CD8-positive, alpha-beta memory T cell (primary cell): ENCODE measurements around the gene GRP. TPM values are rescaled to one million over a fixed set of nuclear protein-coding genes. Genes with fewer than 3 reads are reported as not detected.

ENCODE experiments used
- CTCF ChIA-PET: fragments of 350-600 bp; sonication (Branson Sonifier 250); formaldehyde crosslinking; loops from one replicate; lab custom pipeline; 2021; ENCODE audit warnings: antibody characterized with exemption; lab: Charles Lee
- POLR2A ChIA-PET: fragments of 350-600 bp; sonication (Branson Sonifier 250); formaldehyde crosslinking; loops from one replicate; lab custom pipeline; 2021; ENCODE audit warnings: antibody characterized with exemption; lab: Charles Lee
- DNase-seq, 5 donors: peaks; one replicate each; pipeline versions ENCODE4 v3.0.0 to v3.0.0-alpha.2; 2020 to 2022; ENCODE audit warnings: mixed read lengths in 1 of 5
- H3K27ac ChIP-seq: one replicate; pipeline ENCODE4 v1.7.0; 2013; ENCODE audit warnings: low read depth, mild to moderate bottlenecking, low read length, moderate library complexity
- H3K27me3 ChIP-seq: 2 replicates; pipeline ENCODE4 v1.7.0; 2013; ENCODE audit warnings: low read length, mild to moderate bottlenecking; ENCODE audit not compliant: insufficient read depth, poor library complexity, severe bottlenecking
- H3K36me3 ChIP-seq: 2 replicates; pipeline ENCODE4 v1.7.0; 2013; ENCODE audit warnings: mild to moderate bottlenecking, low read length, moderate library complexity; ENCODE audit not compliant: insufficient read depth
- H3K4me1 ChIP-seq: 2 replicates; pipeline ENCODE4 v1.7.0; 2013; ENCODE audit warnings: mild to moderate bottlenecking, low read length, moderate library complexity; ENCODE audit not compliant: insufficient read depth
- H3K4me3 ChIP-seq: 2 replicates; pipeline ENCODE4 v1.7.0; 2013; ENCODE audit warnings: mild to moderate bottlenecking, low read length
- H3K9me3 ChIP-seq: 2 replicates; pipeline ENCODE4 v1.7.0; 2013; ENCODE audit warnings: mild to moderate bottlenecking, low read length
- H3K27ac Mint-ChIP-seq, 8 donors: one replicate each; pipeline ENCODE4 v1.8.0; 2020 to 2021; ENCODE audit warnings: mixed read lengths in 8 of 8, mild to moderate bottlenecking in 6 of 8, inconsistent platforms in 3 of 8, moderate library complexity in 3 of 8
- H3K27me3 Mint-ChIP-seq, 2 donors: one replicate each; pipeline ENCODE4 v1.8.0; 2020 to 2021; ENCODE audit warnings: mixed read lengths in 2 of 2, mild to moderate bottlenecking in 1 of 2, moderate library complexity in 1 of 2
- H3K36me3 Mint-ChIP-seq, 3 donors: one replicate each; pipeline ENCODE4 v1.8.0; 2020 to 2021; ENCODE audit warnings: mixed read lengths in 3 of 3, inconsistent platforms in 1 of 3, mild to moderate bottlenecking in 1 of 3
- H3K4me1 Mint-ChIP-seq, 3 donors: one replicate each; pipeline ENCODE4 v1.8.0; 2020 to 2021; ENCODE audit warnings: mixed read lengths in 3 of 3, inconsistent platforms in 1 of 3, mild to moderate bottlenecking in 1 of 3
- H3K4me3 Mint-ChIP-seq, 7 donors: one replicate each; pipeline ENCODE4 v1.8.0; 2020 to 2021; ENCODE audit warnings: mixed read lengths in 7 of 7, mild to moderate bottlenecking in 6 of 7, moderate library complexity in 4 of 7, inconsistent platforms in 2 of 7
- H3K9me3 Mint-ChIP-seq, 5 donors: one replicate each; pipeline ENCODE4 v1.8.0; 2020 to 2022; ENCODE audit warnings: mixed read lengths in 5 of 5, mild to moderate bottlenecking in 3 of 5, moderate library complexity in 2 of 5, inconsistent platforms in 1 of 5
- polyA plus RNA-seq: library from polyadenylated mRNA; unstranded; fragments of 300-500 nt; fragmentation: Illumina TruSeq; gene quantifications from one replicate; pipeline ENCODE4 v1.2.3, GENCODE V29; 2021
- total RNA-seq, 2 experiments: library from RNA; stranded (reverse); gene quantifications; one replicate each; pipeline ENCODE4 v1.2.3, GENCODE V29; 2021

The GRP gene
- total RNA-seq = not detected
- polyA plus RNA-seq = not detected

GRCh38 chr18:59219672-59220163 lies at the start of gene GRP:
TSS of gene GRP (plus strand) at chr18:59220158. CDS start at chr18:59220266, 108 bp downstream.
- H3K4me3 Mint-ChIP-seq = no peak within 1 kb of the TSS
- peaks cover 0 to 12% (median 4%) of the 10 kb centered on the region in 3 donors for H3K4me1 Mint-ChIP-seq
- peaks cover 0 to 3% (median 0%) of the 10 kb centered on the region in 5 donors for H3K9me3 Mint-ChIP-seq
- Histone ChIP-seq H3K27me3 (peaks cover 12% of the 10 kb centered on the region), H3K27ac (no peak within 1 kb of the TSS), H3K4me1 (no peaks in the 10 kb centered on the region), H3K36me3 (no peaks in the 10 kb centered on the region), H3K4me3 (no peak within 1 kb of the TSS), H3K9me3 (no peaks in the 10 kb centered on the region)
- no peaks in the 10 kb centered on the region for H3K36me3 Mint-ChIP-seq
- H3K27ac Mint-ChIP-seq = peak within 1 kb of the TSS in 1 of 8 donors; percentile 45
- DNase-seq = no peak
- POLR2A ChIA-PET = no interaction called here
- peaks cover 33 to 79% of the 10 kb centered on the region in 2 donors for H3K27me3 Mint-ChIP-seq
- CTCF ChIA-PET = no interaction called here

GRCh38 chr18:59172664-59173249 lies 47.2 kb upstream of the GRP start:
- CTCF ChIA-PET = no interaction called here
- no peak overlapping the region for H3K4me3 ChIP-seq
- no peaks in the 10 kb centered on the region for H3K4me1 ChIP-seq
- H3K36me3 Mint-ChIP-seq = peaks cover 0 to 3% (median 0%) of the 10 kb centered on the region in 3 donors
- no peaks in the 10 kb centered on the region for H3K9me3 ChIP-seq
- no peak overlapping the region for H3K4me3 Mint-ChIP-seq
- peaks cover 20 to 34% (median 24%) of the 10 kb centered on the region in 5 donors for H3K9me3 Mint-ChIP-seq
- DNase-seq = no peak
- H3K4me1 Mint-ChIP-seq = no peaks in the 10 kb centered on the region
- POLR2A ChIA-PET = no interaction called here
- H3K27me3 ChIP-seq = no peaks in the 10 kb centered on the region
- H3K27ac Mint-ChIP-seq = no peak overlapping the region
- H3K27me3 Mint-ChIP-seq = peaks cover 16 to 23% of the 10 kb centered on the region in 2 donors
- no peak overlapping the region for H3K27ac ChIP-seq
- no peaks in the 10 kb centered on the region for H3K36me3 ChIP-seq

- H3K4me3 ChIP-seq = no peak overlapping the region
- no peak overlapping the region for H3K27ac ChIP-seq
- POLR2A ChIA-PET = no interaction called here
- H3K9me3 ChIP-seq = no peaks in the 10 kb centered on the region
- Mint-ChIP-seq H3K27ac (no peak overlapping the region), H3K4me1 (no peaks in the 10 kb centered on the region), H3K4me3 (no peak overlapping the region), H3K36me3 (no peaks in the 10 kb centered on the region), H3K9me3 (peaks cover 12 to 16% (median 14%) of the 10 kb centered on the region in 5 donors), H3K27me3 (peaks cover 14 to 15% of the 10 kb centered on the region in 2 donors)
- no peak for DNase-seq
- H3K4me1 ChIP-seq = no peaks in the 10 kb centered on the region
- H3K27me3 ChIP-seq = no peaks in the 10 kb centered on the region
- CTCF ChIA-PET = no interaction called here
- H3K36me3 ChIP-seq = no peaks in the 10 kb centered on the region
These were observed 42.5 kb upstream of the GRP start for GRCh38 chr18:59177485-59177884.

- H3K27ac Mint-ChIP-seq = no peak overlapping the region
- H3K27me3 Mint-ChIP-seq = peaks cover 23 to 25% of the 10 kb centered on the region in 2 donors
- ChIA-PET CTCF (no interaction called here), POLR2A (no interaction called here)
- H3K4me3 Mint-ChIP-seq = no peak overlapping the region
- H3K36me3 Mint-ChIP-seq = no peaks in the 10 kb centered on the region
- Histone ChIP-seq H3K27me3 (no peaks in the 10 kb centered on the region), H3K4me3 (no peak overlapping the region), H3K27ac (no peak overlapping the region), H3K9me3 (no peaks in the 10 kb centered on the region), H3K4me1 (no peaks in the 10 kb centered on the region), H3K36me3 (no peaks in the 10 kb centered on the region)
- DNase-seq = no peak
- H3K9me3 Mint-ChIP-seq = no peaks in the 10 kb centered on the region
- H3K4me1 Mint-ChIP-seq = no peaks in the 10 kb centered on the region
These were observed 39.7 kb upstream of the GRP start for GRCh38 chr18:59180150-59180845.

- Histone ChIP-seq H3K4me1 (no peaks in the 10 kb centered on the region), H3K27ac (no peak overlapping the region), H3K36me3 (no peaks in the 10 kb centered on the region), H3K4me3 (no peak overlapping the region), H3K27me3 (no peaks in the 10 kb centered on the region), H3K9me3 (no peaks in the 10 kb centered on the region)
- DNase-seq = no peak
- Mint-ChIP-seq H3K4me1 (no peaks in the 10 kb centered on the region), H3K4me3 (no peak overlapping the region), H3K27ac (no peak overlapping the region), H3K27me3 (peaks cover 18 to 21% of the 10 kb centered on the region in 2 donors), H3K36me3 (no peaks in the 10 kb centered on the region), H3K9me3 (no peaks in the 10 kb centered on the region)
- CTCF ChIA-PET = no interaction called here
- POLR2A ChIA-PET = no interaction called here
These were observed 37.3 kb upstream of the GRP start for GRCh38 chr18:59182673-59183072.

- H3K27me3 ChIP-seq = no peaks in the 10 kb centered on the region
- POLR2A ChIA-PET = no interaction called here
- CTCF ChIA-PET = no interaction called here
- Mint-ChIP-seq H3K27ac (no peak overlapping the region), H3K27me3 (peaks cover 8 to 12% of the 10 kb centered on the region in 2 donors), H3K4me3 (no peak overlapping the region), H3K9me3 (no peaks in the 10 kb centered on the region), H3K36me3 (no peaks in the 10 kb centered on the region), H3K4me1 (no peaks in the 10 kb centered on the region)
- DNase-seq = no peak
- no peaks in the 10 kb centered on the region for H3K36me3 ChIP-seq
- H3K27ac ChIP-seq = no peak overlapping the region
- no peaks in the 10 kb centered on the region for H3K9me3 ChIP-seq
- no peak overlapping the region for H3K4me3 ChIP-seq
- no peaks in the 10 kb centered on the region for H3K4me1 ChIP-seq
These were observed 30.9 kb upstream of the GRP start for GRCh38 chr18:59189008-59189407.

- Histone ChIP-seq H3K4me1 (no peaks in the 10 kb centered on the region), H3K27me3 (no peaks in the 10 kb centered on the region), H3K4me3 (no peak overlapping the region), H3K36me3 (no peaks in the 10 kb centered on the region), H3K9me3 (no peaks in the 10 kb centered on the region), H3K27ac (no peak overlapping the region)
- no peaks in the 10 kb centered on the region for H3K9me3 Mint-ChIP-seq
- POLR2A ChIA-PET = no interaction called here
- peaks cover 4 to 10% of the 10 kb centered on the region in 2 donors for H3K27me3 Mint-ChIP-seq
- no peak overlapping the region for H3K4me3 Mint-ChIP-seq
- CTCF ChIA-PET = no interaction called here
- DNase-seq = no peak
- H3K36me3 Mint-ChIP-seq = no peaks in the 10 kb centered on the region
- no peak overlapping the region for H3K27ac Mint-ChIP-seq
- no peaks in the 10 kb centered on the region for H3K4me1 Mint-ChIP-seq
These were observed 30.2 kb upstream of the GRP start for GRCh38 chr18:59189746-59190145.

- Histone ChIP-seq H3K27ac (no peak overlapping the region), H3K4me3 (no peak overlapping the region), H3K9me3 (no peaks in the 10 kb centered on the region), H3K4me1 (no peaks in the 10 kb centered on the region), H3K27me3 (peaks cover 4% of the 10 kb centered on the region), H3K36me3 (no peaks in the 10 kb centered on the region)
- Mint-ChIP-seq H3K4me1 (no peaks in the 10 kb centered on the region), H3K27me3 (peaks cover 6 to 53% of the 10 kb centered on the region in 2 donors), H3K9me3 (no peaks in the 10 kb centered on the region), H3K36me3 (peaks cover 0 to 3% (median 0%) of the 10 kb centered on the region in 3 donors), H3K4me3 (no peak overlapping the region), H3K27ac (no peak overlapping the region)
- POLR2A ChIA-PET = no interaction called here
- CTCF ChIA-PET = no interaction called here
- DNase-seq = no peak
These were observed 23.7 kb upstream of the GRP start for GRCh38 chr18:59196161-59196725.
